ENCODE data around the gene SENP7. TPM values are rescaled to one million over a fixed set of nuclear protein-coding genes. Genes with fewer than 3 reads are reported as not detected.

The SENP7 gene, protein sequence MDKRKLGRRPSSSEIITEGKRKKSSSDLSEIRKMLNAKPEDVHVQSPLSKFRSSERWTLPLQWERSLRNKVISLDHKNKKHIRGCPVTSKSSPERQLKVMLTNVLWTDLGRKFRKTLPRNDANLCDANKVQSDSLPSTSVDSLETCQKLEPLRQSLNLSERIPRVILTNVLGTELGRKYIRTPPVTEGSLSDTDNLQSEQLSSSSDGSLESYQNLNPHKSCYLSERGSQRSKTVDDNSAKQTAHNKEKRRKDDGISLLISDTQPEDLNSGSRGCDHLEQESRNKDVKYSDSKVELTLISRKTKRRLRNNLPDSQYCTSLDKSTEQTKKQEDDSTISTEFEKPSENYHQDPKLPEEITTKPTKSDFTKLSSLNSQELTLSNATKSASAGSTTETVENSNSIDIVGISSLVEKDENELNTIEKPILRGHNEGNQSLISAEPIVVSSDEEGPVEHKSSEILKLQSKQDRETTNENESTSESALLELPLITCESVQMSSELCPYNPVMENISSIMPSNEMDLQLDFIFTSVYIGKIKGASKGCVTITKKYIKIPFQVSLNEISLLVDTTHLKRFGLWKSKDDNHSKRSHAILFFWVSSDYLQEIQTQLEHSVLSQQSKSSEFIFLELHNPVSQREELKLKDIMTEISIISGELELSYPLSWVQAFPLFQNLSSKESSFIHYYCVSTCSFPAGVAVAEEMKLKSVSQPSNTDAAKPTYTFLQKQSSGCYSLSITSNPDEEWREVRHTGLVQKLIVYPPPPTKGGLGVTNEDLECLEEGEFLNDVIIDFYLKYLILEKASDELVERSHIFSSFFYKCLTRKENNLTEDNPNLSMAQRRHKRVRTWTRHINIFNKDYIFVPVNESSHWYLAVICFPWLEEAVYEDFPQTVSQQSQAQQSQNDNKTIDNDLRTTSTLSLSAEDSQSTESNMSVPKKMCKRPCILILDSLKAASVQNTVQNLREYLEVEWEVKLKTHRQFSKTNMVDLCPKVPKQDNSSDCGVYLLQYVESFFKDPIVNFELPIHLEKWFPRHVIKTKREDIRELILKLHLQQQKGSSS
- 5.5 and 7.1 TPM in 2 replicates for total RNA-seq

DNA sequence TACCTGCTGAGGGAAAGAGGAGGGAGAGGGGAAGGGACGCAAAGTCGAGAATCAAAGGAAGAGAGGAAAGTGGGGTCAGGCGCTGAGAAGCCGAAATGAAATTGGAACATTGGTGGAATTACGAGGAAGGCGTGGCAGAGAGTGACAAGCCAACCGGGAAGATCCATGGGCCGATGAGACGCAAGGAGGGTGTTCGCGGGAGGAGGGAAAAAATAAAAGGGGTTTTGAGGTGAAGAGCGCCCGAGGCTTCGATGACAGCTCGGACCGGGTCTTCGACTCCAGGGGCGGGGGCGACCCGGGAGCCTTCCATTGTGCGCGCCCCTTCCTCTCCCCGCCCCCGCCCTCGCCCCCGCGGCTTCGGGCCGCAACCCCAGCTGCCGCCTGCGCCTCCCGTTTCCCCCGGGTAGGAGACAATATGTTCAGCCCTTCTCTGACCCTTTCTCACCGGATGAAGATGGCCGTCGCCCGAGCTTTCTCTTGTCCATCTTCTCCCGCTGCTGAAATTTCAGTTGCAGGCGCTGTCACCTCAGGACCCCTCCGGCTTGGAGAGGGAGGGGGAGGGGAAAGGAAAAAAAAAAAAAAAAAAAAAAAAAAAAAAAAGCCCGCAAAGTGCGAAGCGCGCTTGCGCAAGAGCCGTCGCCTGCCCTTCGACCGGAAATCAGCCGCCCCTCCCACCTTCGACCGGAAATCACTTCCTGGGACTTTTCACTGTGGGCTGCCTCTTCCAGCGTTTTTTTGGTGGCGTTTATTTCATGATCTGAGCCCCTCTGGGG is at the start of gene SENP7:
Gene SENP7, minus strand, starts transcription at position 567 of the 773 bp plus-strand sequence. Its CDS starts 82 bp downstream, at position 485.

DNA sequence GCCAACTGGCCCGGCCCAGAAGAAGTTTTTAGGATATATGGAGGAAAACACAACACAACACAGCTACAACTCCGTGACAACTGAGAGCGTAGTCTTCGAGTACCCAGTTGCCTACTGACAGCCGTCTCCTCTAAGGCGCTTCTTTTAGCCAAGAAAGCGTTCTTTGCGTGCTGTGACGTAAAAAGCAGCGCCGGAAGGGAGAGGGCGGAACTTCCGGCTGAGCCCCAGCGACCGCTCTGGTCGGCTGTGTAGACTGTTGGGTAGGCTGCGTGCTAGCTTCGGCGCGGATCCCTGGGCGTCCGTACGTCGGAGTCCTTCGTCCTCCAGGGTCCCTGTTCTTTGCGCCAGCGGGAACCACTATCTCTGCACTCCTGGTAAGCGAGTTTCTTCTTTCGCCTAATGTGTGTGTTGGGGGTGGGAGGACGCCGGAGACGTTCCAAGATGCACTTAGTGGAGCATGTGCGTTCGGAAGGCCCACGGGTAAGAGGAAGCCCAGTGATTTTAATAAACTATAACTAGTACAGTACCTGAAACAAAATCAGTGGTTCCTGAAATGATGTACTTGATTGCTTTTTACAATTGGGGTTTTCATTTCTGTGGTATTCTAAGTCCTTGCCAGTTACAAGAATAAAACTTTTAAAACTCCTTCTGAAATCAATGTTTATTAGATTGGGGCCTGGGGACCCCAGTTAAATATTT is 48.8 kb upstream of the SENP7 start, which contains the start of gene TRMT10C:
Gene TRMT10C, plus strand, starts transcription at position 239 of the 699 bp plus-strand sequence. CDS start 2,914 bp downstream, outside the sequence.

DNA sequence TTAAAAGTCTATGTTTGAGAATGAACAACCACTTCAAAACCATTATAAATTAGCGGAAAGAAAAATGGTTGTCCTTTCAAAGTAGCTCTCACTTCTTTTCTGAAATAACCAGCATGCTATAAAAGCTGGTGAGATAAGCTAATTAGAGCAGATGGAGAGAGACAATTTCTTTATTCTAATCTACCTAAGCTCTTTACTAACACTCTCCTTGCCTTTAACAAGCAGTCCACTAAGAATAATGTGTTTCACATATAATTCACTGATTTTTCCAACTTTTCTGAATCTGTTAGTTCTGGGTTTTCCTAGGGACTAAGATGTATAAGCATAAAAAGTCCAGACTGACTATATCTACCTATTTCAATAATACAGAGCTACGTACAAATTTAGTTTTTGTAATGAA is 192.5 kb downstream of the SENP7 start, which contains the start of gene IMPG2:
Gene IMPG2, minus strand, starts transcription at position 101 of the 400 bp plus-strand sequence. CDS start 203 bp downstream, outside the sequence.

Other genes starting within 250 kb of the SENP7 start
- gene IMPG2, start 192.6 kb downstream of the SENP7 start, total RNA-seq, result under 0.01 TPM in 2 replicates
- gene TRMT10C, start 48.7 kb upstream of the SENP7 start, total RNA-seq, result 18.3 and 25.2 TPM in 2 replicates
- gene PCNP, start 61.0 kb upstream of the SENP7 start, total RNA-seq, result 40.7 and 46.7 TPM in 2 replicates
- gene ZBTB11, start 163.9 kb upstream of the SENP7 start, total RNA-seq, result 8.8 and 10.1 TPM in 2 replicates
- 1,487 and 1,545 TPM in 2 replicates for gene RPL24, start 173.5 kb upstream of the SENP7 start, total RNA-seq
- gene CEP97, start 211.4 kb upstream of the SENP7 start, total RNA-seq, result 7.7 and 10.4 TPM in 2 replicates

All from bronchus fibroblast of lung (primary cell).